ENCODE data around the gene ATP13A1.

The ATP13A1 gene

GRCh38 chr19:19643158-19644053, 20.1 kb downstream of the ATP13A1 start, which contains the start of gene GMIP:
TSS of gene GMIP (minus strand) at chr19:19643657. CDS start at chr19:19643529, 128 bp downstream.
- DNase-seq (ENCODE audit: low spot score) = no peak

DNA sequence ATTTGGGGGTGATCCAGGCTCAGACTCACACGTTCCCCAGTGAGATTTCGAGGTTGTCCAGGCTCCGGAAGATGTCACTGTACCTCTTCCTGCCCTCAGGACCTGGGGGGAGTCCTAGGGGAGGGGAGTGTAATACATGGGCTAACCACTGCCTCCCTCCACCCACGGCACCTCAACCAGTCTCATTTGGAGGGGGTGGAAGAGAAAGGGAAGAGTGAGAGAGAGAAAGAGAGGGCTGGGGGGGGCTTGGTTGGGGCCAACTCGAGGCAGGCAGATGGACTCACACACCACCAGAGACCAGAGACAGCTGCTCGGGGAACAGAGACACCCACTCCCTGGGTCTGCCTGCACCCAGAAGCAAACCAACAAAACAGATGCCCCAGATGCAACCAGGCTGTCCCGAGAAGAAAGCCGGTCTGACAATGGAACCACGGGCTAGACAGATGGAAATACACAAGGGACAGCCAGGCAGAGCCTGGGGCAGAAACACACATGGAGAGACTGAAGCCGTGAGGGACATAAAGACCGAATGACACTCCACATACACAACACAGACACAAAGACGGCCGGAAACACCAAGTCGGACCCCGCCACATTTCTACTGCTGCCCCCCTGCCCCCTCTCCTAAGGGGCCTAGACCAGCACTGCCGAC, 20.8 kb downstream of the ATP13A1 start:
- no peak for DNase-seq (ENCODE audit: low spot score)

DNA sequence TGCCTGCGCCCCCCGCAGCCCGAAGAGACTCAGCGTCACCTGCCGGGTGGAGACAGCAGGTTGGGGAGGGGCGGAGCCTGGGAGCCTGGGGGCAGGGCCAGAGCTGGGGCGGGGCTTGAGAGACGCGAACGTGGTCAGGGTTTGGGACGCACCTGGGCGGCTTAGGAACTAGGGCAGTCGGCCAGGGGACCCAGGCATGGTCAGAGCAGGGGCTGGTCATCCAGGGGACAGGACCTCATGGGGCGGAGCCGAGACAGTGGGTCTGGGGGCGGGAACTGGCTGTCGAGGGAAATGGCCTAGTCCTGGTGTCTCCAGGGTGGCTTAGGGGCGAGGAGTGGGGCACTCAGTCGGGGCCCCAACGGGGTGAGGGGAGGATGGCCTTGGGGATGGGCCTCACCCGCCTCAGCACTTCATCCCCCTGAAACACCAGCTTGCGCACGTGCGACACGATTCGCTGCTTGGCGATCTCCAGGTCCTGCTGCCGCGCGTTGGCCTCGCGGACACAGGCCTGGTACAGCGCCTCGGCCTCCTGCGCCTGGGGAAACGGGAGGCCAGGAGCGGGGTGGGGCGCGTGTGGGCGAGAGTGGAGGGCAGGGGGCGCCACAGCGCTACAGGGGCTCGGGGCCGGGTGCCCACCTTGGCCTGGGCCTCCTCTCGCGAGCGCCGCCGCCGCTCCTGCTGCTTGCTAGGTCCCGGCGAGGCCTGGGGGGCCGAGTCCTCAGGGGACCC, 25.8 kb downstream of the ATP13A1 start:
- no peak for DNase-seq (ENCODE audit: low spot score)

DNA sequence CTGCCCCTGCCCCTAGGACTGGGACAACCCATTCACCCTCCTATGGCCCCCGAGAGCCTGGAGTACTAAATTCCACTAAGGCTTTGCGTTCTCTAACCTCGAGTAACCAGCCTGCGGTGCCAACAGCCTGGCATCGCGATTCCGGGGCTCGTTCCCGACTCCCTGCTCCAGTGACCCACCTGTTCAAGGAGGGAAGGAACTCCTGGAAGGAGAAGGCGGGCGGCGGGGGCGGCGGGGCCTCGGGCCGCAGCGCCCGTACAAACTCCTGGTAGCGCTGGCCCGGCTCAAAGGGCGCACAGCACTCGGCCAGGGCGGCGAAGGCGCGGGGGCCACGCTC, 26.3 kb downstream of the ATP13A1 start:
- DNase-seq (ENCODE audit: low spot score) = no peak

DNA sequence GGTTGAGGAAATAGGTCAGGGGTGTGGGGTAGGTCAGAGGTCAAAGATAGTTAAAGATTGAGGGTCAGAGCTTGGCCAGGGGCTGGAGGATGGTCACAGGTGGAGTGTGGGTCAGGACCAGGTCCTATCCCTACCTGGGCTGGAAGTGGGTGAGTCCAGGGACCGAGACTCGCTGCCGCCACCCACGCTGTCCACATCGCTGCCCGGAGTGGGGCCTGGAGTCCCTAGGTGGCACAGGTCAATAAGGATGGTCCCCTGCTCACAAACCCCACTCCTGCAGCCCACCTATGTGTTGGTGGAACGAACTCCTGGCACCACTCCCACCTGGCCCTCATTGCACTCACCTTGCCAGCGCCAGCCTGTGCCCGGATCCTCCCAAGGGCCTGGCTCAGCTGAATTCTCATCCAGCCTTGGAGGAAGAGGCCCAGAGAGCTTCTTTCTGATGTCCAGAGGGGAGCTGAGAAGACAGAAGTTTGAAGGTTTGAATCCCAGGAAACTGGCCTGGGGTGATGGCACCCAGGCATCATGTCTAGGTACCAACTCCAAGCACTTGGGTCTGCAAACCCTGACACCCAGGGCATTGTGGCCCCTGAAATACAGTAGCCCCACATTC, 26.8 kb downstream of the ATP13A1 start:
- no peak for DNase-seq (ENCODE audit: low spot score)

- no peak for DNase-seq (ENCODE audit: low spot score)
Measured at GRCh38 chr19:19635313-19635702, 28.2 kb downstream of the ATP13A1 start.

DNA sequence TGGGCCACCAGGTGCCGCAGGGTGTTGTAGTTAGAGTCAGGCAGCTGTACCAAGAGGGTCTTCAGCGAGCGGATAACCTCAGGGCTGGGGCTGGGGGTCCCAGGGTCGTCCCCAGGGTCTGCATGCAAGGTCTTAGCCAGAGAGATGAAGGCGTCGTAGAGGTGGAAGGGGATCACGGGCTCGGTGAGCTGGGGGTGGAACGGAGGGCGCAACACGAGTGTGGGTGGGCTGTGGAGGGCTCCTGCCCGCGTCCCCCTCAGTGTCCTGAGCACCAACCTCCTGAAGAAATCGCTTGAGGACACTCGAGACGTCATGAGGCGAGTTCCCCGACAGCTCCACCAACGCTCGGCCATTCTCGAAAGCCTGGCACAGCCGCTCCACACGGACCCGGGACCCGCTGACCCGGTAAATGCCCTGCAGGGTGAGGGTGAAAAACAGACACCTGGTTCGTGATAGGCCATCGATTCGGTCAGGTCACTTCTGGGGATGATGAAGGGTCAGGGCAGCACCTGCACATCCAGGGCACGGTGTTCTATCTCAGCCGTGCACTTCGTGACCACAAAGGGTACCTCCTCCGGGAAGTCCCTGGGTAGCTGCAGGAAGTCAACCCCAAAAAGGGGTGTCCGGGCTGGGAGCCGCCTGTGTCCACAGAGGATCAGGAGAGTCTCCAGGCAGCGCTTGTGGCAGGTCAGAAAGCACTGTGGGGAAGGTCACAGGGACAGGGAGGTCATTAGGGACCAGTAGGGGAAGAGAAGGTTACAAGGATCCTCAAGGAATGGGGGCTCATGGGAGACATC, 28.8 kb downstream of the ATP13A1 start:
- no peak for DNase-seq (ENCODE audit: low spot score)

DNA sequence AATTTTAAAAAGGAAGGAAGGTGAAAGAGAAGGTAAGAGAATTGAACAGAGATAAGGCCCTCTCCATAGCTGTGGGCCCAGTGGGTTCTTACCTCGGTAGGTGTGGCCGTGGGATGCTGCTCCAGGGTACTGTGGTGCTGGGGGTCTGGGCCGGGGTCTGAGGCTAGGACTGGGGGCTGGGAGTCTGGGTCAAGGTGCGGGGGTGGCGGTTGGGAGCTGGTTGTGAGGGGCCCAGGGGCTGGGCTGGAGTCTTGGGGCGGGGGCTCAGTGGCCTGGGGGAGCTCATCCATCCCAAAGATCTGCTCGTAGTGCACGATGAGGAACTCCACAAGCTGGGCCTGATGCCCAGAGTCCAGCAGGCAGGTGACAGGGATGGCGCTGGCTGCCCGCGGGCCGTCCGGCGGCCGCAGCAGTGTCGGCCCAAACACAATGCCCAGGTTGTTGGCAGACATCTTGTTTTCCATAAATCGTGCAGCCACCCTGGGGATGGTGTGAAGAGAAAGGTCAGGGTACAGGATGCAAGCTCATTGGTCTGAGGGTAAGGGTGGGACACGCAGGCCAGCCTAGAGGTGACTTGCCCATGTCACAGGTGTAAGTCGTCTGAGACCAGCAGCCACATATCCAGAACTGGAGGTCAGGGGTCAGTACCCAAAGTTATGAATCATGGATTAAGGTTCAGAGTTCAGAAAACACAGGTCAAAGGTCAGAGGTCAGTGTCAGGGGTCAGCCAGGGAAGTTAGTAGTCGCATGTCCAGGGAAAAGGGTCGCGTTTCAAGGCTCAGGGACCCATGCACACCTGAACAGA, 29.6 kb downstream of the ATP13A1 start:
- no peak for DNase-seq (ENCODE audit: low spot score)

DNA sequence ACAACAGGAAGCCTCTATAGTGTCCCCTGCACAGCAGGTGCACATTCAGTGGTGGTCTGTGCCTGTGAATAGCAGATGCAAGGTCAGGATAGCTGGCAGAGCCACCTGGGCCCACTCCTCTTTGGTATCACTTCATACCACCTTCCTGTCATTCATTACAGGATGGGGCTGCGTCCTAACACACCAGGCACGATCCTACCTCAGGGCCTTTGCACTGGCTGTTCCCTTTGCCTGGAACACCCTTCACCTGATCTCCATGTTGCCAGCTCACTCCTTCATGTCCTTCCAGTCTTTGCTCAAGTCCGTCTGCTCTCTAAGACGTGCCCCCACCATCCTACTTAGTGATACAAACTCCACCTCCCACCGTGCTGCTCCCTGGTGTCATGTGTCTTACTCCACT, 30.8 kb downstream of the ATP13A1 start:
- DNase-seq (ENCODE audit: low spot score) = no peak

- no peak for DNase-seq (ENCODE audit: low spot score)
Measured at GRCh38 chr19:19631346-19631745, 32.1 kb downstream of the ATP13A1 start.

- no peak for DNase-seq (ENCODE audit: low spot score)
Measured at GRCh38 chr19:19630426-19630825, 33.0 kb downstream of the ATP13A1 start.

DNA sequence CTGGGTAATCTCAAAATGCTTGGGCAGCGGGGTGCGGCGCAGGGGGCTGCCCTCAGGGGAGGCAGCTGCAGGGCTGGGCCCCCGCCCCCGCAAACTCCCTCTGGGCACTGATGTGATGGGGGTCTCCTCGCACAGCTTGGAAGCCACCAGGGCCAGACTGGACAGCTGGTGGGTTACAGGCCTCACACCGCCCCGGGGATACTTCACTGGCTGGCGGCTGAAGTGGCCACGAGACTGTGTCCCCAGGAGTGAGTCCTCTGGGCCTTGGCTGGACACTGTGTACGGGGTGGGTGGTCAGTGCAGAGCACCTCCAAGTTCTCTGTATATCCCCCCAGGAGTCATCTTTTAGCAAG, 33.4 kb downstream of the ATP13A1 start:
- DNase-seq (ENCODE audit: low spot score) = no peak

- no peak for DNase-seq (ENCODE audit: low spot score)
Measured at GRCh38 chr19:19628501-19629134, 34.9 kb downstream of the ATP13A1 start.

DNA sequence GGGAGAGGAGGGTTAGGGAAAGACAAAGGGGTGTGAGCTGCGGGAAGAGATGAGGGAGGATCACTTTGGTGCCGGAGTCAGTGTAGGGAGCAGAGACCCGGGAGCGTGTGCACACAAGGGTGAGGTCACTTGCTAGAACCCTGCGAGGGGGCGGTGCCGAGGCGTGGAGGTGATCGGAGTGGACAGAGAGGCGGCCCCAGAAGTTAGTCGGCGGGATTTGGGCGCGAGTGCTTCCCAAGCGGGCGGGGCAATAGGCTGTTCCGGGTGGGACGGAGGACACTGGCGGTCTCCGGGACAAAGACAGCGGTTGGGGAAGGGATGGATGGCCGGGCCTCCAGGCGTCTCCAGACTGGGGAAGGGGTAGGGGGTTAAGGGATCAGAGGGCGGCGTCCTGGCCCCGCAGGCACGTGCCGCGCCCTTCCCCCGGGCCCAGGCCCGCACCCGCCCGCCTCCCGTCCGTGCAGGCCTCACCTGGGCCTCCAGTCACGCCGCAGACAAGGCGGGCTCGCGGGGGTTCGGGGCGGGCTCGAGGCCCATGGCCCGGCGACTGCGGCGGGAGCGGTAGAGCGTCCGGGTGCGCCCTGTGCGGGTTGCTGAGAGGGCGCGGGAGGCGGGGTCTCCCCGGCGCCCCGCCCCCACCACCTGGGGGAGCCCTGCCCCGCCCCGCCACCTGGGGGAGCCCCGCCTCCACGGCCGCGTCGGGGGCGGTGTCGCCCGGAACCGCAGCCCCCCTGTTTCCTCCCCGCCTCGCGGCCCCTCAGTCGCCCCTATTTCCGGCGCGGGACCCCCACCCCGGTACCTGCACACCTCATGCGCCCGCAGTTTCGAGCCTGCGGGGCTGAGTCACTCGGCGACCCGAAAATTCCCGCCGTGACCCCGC, 35.6 kb downstream of the ATP13A1 start, which contains the start of gene LPAR2:
Gene LPAR2 (minus strand): TSS at position 600 of the 880 bp plus-strand sequence. CDS start 945 bp downstream, outside the sequence.
- no peak for DNase-seq (ENCODE audit: low spot score)

DNA sequence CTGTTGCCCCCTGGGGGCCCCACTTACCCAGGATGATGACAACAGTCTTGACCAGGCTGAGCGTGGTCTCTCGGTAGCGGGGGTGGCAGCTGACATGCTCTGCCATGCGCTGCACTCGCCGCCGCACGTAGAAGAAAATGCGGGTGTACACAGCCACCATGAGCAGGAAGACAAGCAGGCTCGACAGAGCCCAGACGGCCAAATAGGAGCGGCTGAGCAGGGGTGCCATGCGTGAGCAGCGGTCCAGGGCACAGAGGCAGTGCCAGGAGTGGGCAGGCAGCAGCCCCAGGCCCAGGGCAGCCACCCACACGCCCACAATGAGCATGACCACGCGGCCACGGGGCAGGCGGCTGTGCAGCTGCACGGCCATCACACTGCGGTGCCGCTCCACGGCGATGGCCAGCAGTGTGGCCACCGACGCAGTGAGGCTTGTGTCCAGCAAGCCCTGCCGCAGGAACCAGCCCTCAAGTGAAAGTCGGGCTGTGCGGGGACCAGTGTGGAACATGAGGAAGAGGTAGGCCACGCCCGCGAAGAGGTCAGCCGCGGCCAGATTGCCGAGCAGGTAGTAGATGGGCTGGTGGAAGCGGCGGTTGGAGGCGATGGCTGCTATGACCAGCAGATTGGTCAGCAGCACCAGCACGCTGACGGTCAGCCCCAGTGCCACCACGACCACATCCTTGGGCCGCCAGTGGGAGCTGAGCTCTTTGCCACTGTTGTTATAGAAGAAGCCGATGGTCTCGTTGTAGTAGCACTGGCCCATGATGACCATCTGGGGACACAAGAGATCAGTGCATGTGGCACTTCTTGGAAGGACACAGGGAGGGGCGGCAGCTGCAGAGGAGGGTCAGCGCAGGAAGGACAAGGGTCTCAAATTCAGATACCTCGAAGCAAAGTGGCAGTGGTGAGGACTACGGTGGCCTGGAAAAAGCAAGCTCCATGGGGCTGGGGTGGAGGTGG, 36.7 kb downstream of the ATP13A1 start:
- DNase-seq (ENCODE audit: low spot score) = no peak

DNA sequence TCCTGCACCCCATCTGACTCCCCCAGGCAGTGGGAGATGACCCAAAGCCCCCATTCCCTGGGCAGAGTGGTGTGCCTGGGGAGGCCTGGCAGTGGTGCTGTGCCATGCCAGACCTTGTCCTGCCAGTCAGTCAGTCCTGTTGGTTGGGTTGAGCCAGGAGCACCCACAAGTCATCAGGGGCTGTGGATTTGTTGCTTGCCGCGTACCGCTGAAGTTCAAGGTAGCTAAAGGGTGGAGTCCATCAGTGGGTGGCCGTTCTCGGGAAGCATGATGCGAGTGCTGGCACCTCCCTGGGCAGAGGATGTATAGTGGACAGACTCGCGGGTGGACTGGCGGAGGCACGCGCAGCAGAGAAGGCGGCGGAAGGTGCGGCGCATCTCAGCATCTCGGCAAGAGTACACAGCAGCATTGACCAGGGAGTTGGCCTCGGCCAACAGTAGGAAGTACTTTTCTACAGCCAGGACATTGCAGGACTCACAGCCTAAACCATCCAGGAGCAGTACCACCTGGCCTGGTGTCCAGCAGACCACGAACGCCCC, 39.4 kb downstream of the ATP13A1 start:
- DNase-seq (ENCODE audit: low spot score) = no peak

GRCh38 chr19:19623383-19623782, 40.1 kb downstream of the ATP13A1 start:
- no peak for DNase-seq (ENCODE audit: low spot score)

GRCh38 chr19:19619849-19620210, 43.6 kb downstream of the ATP13A1 start:
- no peak for DNase-seq (ENCODE audit: low spot score)
